ENCODE data around the gene TSPO2.
"Not testable (repeated sequence)": the region's sequence is repeated elsewhere in the genome, so short reads cannot be mapped to it uniquely, and the experiment has no call there.

The TSPO2 gene, protein sequence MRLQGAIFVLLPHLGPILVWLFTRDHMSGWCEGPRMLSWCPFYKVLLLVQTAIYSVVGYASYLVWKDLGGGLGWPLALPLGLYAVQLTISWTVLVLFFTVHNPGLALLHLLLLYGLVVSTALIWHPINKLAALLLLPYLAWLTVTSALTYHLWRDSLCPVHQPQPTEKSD

DNA sequence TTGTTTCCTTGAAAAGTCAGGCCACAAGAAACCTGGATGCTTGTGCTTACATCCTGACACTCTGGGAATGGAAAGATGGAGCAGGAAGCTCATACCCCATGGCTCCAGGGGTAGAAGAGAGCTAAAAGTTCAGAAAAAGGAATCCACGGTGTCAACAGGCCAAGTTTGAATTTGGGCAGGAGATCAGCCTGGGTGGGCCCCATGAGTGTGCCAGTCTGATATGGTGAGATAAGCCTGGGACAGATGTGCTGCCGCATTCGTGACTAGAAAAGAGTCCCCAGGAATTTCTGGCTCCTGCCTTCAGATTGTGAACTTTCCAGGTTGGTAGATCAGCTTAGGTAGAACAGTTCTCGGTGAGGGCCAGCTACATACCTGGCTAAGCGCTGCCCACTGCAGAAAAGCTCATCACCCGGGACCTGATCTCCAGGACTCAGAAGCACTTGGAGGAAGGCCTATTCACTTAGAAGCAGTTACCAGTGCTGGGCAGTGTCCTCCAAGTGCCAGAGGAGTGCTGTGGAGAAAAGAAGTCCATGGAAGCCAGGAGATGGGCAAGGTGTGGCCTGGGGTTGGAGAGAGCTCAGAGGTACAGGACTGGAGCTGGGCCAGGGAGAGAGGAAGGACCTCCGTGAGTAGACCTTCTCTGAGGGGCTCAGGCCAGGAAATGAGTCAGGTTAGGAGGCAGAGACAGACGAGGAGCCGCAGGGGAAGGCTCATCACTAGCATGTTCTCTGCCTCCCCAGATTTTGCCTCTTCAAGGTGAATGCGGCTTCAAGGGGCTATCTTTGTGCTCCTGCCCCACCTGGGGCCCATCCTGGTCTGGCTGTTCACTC is at the start of gene TSPO2:
Gene TSPO2 (plus strand): TSS at position 242 of the 830 bp plus-strand sequence. CDS start 519 bp downstream, at position 761.
- no peak for DNase-seq

DNA sequence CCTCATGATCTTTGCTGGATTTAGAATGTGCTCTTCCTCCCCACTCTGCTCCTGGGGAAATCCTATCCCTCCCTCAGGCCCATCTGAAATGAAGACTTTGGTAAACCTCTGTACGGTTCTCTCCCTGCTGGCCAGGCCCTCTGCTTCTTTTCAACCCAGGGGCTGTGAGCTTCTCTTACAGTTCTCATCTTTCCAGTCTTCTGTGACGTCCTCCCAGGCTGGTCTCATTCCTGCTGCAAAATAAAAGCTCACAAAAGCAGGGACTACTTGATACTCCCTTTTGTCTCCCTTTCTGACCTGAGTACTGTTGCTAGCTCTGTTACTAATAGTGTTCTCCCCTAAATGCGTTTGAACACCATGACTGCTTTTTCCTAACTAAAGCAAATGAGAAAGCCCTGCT is 49.5 kb upstream of the TSPO2 start:
- no peak for DNase-seq

DNA sequence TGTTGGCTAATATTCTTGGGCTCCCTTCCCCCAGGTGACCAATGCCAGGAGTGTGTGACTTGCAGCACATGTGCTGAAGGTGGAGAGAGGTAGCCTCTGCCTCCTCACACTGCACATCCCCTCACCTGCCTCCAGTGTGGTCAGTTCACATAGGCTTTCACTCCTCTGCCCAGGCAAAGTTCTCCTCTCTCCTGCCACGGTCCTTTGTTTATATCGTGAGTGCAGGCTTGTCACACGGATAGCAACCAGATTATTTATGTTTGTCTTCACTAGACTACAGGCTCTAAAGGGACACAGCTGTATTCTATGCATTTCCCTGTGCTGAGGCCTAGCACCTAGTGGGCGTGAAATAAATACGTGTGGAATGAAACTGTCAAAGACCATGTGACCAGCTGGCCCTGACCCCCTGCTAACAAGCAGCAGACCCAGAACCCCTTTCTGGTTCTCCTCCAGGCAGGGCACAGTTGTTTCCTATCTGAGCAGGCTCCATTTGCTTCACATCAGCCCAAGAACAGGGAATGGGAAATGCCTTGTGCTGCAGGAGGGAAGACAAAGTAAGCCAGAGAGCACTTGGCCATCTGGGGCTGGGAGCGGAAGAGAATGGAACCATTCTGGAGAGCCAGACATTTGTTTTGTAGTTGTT is 45.6 kb upstream of the TSPO2 start:
- no peak for DNase-seq

DNA sequence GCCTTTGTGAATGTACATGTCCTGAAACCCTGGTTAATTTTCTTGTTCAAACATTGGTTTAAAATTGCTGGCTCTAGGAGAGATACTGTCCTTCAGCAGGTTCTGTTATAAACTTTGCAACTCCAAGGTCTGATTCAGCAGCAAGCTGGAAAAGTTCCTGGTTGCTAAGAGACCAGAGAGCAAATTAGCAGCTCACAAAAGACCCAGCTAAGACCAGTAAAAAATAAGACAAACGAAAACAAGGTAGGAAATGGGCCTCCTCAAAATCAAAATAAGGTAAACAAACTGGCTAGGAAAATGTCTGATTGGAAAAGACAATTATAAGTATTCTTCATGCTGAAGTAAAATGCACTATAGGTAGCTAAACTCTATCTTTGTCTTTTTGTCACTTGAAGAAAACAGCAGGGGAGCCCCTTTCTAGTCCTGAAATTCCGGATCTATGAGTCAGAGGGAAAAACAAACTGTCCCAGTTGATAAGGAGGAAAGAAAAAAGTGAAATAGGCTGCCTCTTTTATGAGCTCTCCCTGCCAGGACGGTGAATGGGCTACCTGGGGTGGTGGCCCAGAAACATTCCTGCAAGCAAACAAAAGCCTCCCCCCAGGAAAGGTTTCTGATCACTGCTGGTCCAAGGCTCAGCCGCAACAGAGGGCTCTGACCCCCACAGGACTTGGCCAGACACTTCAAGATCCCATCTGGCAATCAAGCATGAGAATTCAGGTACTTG is 44.9 kb upstream of the TSPO2 start:
- DNase-seq, result no peak

DNA sequence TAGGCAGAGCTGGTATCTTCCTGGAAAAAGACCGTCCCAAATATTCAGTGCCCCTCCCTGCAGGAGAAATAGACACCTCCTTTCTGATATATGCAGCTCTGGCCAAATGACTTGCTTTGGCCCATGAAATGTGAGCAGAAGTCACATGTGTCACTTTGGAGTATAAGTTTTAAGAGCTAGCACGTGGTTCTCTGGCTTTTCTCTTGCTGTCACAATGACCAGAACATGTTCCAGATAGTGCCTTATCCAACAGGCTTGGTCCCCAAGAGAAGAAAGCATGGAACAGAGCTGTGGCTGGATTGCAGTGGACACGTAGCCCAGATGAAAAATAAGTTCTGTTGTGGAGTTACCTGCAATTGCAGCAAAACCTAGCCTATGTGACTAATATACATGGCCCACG is 43.6 kb upstream of the TSPO2 start:
- DNase-seq, result no peak

DNA sequence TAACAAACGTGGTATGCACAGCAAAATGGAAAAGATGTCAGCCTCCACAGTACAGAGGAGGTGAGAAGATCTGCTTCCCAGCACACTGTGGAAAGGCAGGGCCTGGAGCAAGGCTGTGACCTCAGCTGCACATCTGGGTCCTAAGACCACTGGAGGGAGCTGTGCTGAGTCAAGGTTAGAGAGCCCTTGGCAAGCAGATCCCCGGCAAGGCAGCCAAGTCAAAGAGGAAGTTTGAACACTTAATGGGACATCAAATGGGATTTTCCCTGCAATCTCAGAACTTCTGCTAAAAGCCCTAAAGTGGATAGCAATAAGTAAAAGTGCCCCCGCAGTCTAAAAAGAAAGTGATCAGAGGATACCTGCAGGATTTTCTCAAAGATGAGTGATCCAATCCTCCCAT is 42.7 kb upstream of the TSPO2 start:
- DNase-seq, result no peak

DNA sequence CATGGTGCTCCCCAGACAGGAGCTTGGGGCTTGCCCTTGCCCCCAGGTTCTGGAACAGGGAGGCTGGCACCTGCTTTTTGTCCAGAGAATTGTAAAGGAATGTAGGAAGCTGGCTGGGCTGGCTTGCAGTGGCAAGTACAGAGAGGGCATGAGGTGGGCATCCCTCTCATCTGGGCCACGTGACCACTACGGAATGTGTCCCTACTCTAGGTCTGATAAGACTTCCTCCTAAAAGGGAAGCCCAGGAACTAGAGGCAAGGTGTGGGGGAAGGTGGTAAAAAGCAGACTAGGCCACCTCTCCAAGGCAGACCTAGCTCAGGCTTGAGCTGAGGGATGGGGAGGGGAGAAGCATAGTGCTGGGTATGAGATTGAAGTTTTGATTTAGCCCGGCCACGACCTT is 42.0 kb upstream of the TSPO2 start:
- DNase-seq, result no peak

DNA sequence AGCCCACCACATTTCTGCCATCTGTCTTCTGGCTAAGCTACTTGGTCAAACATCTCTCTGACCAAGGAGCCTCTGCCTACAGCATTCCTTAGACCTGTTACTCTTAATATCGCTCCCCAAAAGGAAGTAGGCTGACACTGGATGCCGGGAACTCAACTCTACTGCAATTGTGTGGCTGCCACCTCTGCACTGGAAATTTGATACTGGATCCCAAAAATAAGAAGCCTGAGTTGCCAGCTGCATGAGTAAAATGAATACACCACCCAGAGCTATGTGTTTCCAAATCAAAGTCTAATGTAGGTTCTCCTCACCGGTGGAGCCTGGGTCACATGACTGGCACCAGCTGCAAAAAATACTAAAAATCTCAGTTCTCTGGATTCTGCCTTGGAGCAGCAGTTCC is 40.1 kb upstream of the TSPO2 start:
- DNase-seq, result no peak

DNA sequence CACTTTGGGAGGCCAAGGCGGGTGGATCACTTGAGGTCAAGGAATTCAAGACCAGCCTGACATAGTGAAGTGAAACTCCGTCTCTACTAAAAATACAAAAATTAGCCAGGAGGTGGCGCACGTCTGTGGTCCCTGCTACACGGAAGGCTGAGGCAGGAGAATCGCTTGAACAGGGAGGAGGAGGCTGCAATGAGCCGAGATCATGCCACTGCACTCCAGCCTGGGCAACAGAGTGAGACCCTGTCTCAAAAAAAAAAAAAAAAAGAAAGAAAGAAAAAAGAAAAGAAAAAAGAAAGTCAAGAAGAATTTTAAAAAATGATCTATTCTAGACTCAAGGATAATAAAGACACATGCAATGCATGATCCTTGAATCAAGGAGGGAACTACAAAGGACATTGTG is 36.0 kb upstream of the TSPO2 start:
- DNase-seq, result not testable (repeated sequence)

DNA sequence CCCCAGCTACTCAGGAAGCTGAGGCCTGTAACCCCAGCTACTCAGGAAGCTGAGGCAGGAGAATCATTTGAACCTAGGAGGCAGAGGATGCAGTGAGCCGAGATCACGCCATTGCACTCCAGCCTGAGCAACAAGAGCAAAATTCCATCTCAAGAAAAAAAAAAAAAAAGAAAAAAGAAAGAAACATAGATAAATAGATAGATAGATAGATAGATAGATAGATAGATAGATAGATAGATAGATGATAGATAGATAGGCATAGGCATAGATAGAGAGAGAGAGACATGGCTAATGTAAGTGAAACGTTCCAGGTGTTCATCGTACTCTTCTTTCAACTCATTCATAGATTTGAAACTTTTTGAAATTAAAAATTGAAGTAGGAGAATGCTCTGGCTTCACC is 35.3 kb upstream of the TSPO2 start:
- DNase-seq, result not testable (repeated sequence)

DNA sequence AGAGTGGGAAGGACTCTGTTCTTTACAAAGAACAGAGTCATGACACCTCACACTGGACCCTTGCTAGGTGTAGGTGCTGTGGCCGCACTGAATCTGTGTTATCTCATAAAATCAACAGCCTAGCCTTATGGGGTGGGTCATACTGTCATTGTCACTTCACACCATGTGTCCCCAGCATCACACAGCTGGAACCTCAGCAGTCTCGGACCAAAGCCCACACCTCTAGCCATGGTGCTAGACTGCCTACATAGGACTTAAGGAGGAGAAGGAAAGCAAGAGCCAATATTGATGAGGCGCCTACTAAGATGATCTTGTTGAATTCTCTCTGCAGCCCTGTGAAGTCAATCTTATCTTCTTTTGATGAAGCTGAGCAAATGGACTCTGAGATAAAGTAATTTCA is 34.3 kb upstream of the TSPO2 start:
- DNase-seq, result no peak

DNA sequence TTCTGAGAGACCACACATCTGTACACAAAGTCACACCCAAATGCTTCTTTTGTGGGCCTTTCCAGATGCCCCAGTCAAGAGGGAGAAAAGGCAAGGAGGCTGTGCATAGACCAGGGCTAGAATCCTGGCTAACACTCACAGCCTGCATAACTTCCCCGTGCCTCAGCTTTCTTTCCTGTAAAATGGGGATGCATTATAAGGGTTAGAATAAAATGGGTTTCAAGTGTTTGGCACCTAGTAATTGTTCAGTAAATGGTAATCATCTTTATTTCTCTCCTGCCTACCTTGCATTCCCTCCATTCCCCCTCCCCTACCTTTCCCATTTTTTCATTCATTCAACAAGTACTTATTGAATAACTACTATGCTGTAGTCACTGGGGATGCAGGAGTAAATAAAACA is 32.6 kb upstream of the TSPO2 start:
- no peak for DNase-seq

DNA sequence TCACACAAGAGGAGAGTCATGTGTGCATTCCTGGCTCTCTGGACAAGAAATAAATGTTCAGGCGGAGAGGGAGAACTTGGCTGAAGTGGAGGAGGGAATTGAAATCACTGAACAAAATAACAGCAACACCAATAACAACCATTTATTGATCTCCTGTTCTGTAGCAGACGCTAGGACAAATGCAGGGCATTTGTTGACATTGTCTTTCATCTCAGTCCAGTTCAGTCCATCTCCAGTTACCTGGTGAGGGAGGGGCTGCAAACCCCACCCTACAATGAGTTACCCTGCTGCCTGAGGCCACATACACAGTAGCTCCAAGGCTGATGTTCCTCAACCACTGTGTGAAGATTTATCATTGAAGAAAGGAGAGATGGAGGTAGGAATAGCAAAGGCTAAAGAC is 30.6 kb upstream of the TSPO2 start:
- no peak for DNase-seq

DNA sequence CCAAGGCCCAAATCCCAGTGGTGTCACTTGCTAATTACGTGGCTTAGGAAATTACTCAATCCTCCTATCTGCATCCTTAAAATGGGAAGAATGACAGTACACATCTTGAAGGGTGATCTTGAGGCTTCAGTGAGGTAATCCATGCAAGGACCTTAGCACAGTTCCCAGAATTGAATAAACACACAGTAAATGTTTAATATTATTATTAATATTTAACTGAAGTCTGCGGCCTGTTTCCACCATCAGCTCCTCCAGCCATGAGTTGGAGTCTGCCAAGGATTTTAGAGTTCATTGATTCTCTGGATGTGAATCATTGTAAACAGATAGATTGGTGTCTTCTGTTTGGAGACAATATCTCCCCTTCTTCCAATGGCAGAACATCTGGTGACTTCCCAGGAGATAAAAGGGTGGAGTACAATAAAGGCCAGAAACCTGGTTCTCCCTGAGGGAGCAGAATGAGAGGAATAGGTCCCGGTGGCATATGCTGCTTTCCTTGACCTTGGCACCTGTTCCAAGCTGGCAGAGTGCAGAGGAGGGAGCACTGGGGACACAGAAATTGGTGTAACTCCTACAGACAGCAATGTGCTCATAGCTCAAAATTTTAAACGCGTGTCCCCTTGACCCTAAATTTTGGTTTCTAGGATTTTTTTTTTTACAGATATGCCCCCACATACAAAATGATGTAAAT is 28.7 kb upstream of the TSPO2 start:
- no peak for DNase-seq

DNA sequence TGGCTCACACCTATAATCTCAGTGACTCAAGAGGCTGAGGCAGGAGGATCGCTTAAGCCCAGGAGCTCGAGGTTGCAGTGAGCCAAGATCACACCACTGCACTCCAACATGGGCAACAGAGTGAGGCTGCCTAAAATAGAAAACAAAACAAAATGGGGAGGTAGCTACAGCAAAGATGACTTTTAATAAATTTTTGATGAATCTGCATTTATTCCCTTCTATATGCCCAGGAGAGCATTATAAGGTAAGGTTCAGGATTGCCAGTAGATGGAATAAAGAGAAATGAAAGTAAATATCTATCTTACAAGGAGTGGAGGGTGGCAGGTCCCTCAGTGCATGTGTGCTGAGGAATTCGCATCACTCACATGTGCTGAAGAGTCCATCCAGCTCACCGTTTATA is 27.5 kb upstream of the TSPO2 start:
- no peak for DNase-seq

DNA sequence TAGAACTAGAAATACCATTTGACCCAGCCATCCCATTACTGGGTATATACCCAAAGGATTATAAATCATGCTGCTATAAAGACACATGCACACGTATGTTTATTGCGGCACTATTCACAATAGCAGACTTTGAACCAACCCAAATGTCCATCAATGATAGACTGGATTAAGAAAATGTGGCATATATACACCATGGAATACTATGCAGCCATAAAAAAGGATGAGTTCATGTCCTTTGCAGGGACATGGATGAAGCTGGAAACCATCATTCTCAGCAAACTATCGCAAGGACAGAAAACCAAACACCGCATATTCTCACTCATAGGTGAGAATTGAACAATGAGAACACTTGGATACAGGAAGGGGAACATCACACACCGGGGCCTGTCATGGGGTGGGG is 26.4 kb upstream of the TSPO2 start:
- DNase-seq, result not testable (repeated sequence)

DNA sequence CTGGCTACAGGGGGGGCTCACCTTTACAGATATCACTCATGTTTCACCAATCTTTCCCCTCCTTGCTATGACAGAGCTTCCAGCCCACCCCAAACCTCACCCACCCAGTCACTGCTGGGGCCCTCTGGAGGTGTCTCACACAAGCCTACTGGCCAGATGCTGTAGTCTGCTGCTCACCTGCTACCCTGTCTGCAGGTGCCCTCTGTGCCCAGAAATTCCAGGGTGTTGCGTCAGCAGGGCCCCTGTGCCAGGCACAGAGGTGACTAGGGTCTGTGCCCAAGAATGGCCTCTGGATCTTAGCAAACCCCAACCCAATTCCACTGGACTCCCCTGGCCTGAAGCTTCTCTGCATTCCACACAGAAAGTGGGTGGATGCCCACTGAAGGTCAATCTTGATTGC is 24.6 kb upstream of the TSPO2 start:
- DNase-seq, result no peak

DNA sequence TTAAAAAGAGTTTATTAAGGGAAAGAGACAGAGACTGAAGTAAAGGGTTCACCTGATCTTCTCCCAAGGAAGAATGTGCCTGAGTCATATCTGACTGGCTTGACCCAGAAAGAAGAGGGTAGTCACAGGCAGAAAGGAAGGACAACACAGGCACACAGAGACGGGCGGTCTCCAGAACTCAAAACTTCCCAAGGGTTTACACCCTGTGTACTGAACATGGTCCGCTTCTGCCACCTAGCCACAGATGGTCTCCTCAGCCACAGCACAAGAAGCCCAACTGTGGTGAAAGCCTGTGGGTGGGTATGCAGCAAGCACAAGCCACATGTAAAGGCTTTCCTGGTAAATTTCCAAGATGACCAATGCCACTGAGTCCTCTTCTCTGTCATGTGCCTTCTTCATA is 20.4 kb upstream of the TSPO2 start:
- DNase-seq, result no peak

DNA sequence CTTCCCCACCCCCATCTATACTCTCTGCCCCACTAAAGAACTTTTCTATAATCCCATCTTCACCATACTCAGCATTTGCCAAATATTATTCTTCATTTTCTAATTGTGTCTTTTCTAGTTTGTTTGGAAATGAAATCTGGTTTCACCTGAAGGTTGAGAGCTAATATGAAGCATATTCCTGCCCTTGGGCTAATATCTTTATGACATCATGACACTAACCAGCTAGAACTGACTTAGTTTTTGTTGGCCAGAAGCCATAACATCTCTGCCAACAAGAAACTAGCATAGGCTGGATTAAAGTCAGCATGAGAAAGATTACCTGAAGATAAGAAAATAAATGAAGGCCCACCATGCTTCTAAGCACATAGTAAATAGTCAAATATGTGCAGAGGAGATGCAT is 20.0 kb upstream of the TSPO2 start:
- no peak for DNase-seq

DNA sequence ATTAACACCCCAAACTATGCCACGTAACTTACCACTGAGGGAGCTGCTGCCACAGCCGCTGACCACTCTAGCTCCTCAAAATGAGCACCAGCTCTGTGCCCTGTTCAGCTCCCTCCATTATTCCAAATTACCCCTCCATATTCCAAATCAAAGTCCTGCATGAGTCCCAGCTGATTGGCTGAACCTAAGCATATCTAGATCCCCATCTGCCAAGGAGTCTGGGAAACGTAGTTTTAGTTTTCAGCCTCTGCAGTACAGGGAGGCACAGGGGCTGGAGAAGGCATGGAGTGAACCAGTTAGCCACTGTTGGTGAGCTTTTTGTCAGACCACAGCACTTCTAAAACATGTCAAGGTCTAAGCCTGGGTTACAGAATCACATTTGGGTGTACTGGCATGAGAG is 19.2 kb upstream of the TSPO2 start:
- no peak for DNase-seq

DNA sequence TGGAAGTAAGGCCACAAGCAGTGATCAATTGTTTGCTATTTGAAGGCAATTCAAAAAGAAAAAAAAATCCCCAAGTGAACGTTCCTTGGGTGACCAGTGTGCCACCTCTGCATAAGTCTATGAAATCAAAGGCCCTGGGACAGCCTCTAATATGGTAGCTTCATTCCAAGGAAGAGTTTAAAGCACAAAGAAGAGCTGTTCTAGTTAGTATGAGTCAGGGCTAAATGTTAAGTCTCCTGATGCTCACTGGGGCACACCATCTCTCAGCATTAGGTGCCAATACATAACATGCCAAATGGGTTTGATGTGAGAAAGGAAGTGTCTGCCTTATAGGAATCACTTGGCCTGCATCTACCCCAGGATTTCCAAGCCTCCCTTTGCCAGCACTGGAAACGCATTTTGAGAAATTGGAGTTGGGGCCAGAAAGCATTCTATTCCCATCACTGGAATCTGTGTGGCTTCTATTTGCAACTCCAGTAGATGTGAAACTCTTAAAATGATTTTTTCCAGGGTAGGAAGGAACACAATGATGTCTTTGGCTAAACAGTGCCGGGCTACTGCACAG is 16.2 kb upstream of the TSPO2 start:
- DNase-seq, result no peak

DNA sequence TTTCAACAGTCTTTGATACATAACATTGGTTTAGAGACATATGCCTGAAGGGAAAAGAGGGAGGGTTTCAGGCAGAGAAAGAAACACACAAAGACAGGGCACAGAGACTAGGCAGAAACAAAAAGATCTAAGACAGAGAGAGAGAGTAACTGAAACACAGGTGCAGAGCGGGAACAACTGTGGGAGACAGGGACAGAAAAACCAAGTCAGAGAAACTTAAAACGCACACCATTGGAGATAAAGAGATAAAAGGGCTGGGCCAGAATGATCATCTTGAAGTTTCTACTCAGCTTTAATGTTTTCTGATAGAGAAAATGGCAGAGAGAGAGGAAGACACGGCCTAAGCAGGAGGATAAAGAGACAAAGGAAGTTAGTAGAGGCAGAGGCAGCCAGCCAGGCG is 15.0 kb upstream of the TSPO2 start:
- DNase-seq, result no peak

Data from NCI-H1105 treated with DMSO at 0.1 percent for 48 hours (cell line).